ENCODE measurements around the gene ZNF639.
"Not testable (repeated sequence)": the region's sequence is repeated elsewhere in the genome, so short reads cannot be mapped to it uniquely, and the experiment has no call there.

ZNF639 gene, protein sequence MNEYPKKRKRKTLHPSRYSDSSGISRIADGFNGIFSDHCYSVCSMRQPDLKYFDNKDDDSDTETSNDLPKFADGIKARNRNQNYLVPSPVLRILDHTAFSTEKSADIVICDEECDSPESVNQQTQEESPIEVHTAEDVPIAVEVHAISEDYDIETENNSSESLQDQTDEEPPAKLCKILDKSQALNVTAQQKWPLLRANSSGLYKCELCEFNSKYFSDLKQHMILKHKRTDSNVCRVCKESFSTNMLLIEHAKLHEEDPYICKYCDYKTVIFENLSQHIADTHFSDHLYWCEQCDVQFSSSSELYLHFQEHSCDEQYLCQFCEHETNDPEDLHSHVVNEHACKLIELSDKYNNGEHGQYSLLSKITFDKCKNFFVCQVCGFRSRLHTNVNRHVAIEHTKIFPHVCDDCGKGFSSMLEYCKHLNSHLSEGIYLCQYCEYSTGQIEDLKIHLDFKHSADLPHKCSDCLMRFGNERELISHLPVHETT

DNA sequence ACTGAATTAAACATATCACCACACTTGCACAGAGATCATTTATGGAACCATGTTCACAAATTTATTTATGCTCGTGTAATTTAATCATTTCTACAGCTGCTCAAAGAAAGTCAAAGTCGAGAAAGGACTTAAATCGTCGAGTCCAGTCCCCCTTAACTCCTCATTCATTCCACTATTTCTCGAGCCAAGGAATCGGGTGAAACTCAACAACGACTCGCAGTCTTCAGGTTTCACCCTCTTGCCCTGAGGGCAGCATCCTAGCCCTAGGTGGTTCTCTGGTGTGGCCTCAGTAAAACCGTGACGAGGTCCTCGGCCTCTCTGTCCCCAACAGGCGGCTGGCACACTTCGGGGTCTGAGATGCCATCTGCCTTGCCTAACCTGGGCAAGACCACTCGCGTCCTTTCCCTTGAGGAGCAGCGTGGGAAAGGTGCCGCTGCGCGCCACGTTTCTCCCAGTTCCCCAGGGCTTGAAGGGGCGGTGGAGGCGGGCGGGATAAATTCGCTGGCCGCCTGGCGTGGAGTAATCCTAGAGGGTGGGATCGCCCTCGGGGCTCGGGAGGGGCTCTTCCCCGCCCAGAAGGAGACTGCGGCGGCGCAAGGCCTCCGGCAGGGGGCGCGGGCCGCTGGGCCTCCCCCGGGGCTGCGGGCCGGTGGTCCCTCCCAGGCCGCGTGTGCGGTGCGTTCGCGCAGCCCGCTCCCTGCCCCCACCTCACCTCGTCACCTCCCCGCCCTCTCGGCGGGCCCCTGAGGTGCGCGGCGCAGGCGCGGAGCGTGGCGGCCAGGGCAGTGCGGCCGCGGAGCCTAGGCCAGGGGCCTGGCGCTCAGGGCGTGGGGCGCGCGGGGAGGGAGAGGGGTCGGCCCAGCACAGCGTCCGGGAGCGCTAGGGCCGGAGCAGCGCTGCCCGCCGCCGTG, at the start of gene ZNF639:
TSS of gene ZNF639 (plus strand) at position 746 of the 911 bp plus-strand sequence. CDS start 5,263 bp downstream, outside the sequence.
- Mint-ChIP-seq H3K27ac (peak within 1 kb of the TSS; percentile 91), H3K4me1 (peaks cover 35% of the 10 kb centered on the region)

DNA sequence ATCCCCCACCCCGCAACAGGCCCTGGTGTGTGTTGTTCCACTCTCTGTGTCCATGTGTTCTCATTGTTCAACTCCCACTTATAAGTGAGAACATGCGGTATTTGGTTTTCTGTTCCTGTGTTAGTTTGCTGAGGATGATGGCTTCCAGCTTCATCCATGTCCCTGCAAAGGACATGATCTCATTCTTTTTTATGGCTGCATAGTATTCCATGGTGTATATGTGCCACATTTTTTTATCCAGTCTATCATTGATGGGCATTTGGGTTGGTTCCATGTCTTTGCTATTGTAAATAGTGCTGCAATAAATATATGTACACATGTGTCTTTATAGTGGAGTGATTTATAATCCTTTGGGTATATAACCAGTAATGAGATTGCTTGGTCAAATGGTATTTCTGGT, 48.4 kb upstream of the ZNF639 start:
- H3K4me1 Mint-ChIP-seq; ATAC-seq; H3K36me3 Mint-ChIP-seq; H3K27ac Mint-ChIP-seq; DNase-seq (ENCODE audit: low spot score in 2 of 2); H3K4me3 Mint-ChIP-seq; H3K9me3 Mint-ChIP-seq: not testable (repeated sequence)

More for the DNA sequence above, at the start of gene ZNF639:
- peak; percentile 90 for ATAC-seq
- peak; percentile 80 to 90 for DNase-seq (ENCODE audit: low spot score in 2 of 2)
- H3K9me3 Mint-ChIP-seq: no peaks in the 10 kb centered on the region
- peak within 1 kb of the TSS; percentile 78 for H3K4me3 Mint-ChIP-seq
- H3K36me3 Mint-ChIP-seq: peaks cover 41% of the 10 kb centered on the region

DNA sequence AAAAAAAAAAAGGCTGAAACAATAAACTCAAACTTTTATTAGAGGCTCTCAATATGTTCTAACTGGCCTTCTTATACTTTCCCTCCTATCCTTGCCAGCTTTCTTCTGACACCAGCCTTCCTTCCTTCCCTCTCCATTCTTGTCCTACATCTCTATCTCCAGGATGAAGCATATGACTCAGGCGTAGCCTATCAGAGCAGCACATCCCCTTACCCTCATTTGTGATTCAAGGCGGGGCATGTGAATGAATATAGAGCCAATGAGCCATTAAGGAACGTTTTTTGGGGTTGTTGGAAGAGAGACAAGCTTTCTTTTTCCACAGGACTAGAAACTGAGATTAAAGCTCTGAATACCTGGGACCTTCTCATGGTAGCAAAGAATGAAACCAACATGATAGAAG, 46.8 kb upstream of the ZNF639 start:
- H3K4me3 Mint-ChIP-seq: no peak overlapping the region
- H3K27ac Mint-ChIP-seq: no peak overlapping the region
- DNase-seq (ENCODE audit: low spot score in 2 of 2) (no peak), ATAC-seq (no peak)
- H3K9me3 Mint-ChIP-seq: no peaks in the 10 kb centered on the region
- no peaks in the 10 kb centered on the region for H3K4me1 Mint-ChIP-seq
- no peaks in the 10 kb centered on the region for H3K36me3 Mint-ChIP-seq

DNA sequence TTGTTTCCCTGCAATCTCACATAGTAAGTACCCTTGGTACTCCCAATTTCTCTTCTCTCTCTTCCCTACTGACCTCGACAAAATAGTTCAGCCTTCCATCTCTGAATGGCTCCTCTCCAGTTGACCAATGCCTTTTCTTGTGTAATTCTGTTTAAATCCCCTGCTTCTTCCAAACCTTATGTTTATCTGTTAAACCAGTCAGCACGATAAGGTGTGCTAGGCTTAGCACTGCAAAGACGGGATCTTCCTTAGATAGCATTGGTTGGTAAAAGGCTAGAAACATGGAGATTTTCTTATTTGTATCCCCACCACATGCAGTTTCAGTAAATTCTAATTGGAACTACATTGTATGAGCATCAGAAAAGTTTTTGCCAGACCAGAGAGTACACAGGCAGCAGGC, 46.1 kb upstream of the ZNF639 start:
- no peaks in the 10 kb centered on the region for H3K36me3 Mint-ChIP-seq
- no peak overlapping the region for H3K27ac Mint-ChIP-seq
- H3K4me1 Mint-ChIP-seq: no peaks in the 10 kb centered on the region
- DNase-seq (ENCODE audit: low spot score in 2 of 2): no peak
- no peak for ATAC-seq
- H3K4me3 Mint-ChIP-seq: no peak overlapping the region
- no peaks in the 10 kb centered on the region for H3K9me3 Mint-ChIP-seq

DNA sequence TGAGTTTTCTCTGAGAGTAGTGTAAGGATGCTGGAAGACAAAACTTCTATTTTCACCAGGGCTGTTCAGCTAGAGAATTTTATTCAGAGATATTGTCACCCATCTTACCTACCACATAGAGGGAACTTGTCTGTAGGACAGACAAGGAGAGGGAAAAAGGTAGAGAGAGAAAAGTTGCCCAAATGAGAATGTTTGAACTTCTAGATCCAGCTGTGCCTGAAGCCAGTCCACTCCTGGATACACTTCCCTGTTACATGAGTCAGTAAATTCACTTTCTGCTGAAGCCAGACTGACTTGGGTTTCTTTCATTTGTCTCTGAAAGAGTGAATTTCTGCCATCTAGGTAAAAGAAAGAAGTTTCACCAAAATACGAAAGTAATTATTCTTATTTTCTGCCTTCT, 44.7 kb upstream of the ZNF639 start:
- Mint-ChIP-seq H3K27ac (no peak overlapping the region), H3K4me1 (no peaks in the 10 kb centered on the region), H3K9me3 (no peaks in the 10 kb centered on the region), H3K36me3 (no peaks in the 10 kb centered on the region), H3K4me3 (no peak overlapping the region)
- no peak for ATAC-seq
- no peak for DNase-seq (ENCODE audit: low spot score in 2 of 2)

DNA sequence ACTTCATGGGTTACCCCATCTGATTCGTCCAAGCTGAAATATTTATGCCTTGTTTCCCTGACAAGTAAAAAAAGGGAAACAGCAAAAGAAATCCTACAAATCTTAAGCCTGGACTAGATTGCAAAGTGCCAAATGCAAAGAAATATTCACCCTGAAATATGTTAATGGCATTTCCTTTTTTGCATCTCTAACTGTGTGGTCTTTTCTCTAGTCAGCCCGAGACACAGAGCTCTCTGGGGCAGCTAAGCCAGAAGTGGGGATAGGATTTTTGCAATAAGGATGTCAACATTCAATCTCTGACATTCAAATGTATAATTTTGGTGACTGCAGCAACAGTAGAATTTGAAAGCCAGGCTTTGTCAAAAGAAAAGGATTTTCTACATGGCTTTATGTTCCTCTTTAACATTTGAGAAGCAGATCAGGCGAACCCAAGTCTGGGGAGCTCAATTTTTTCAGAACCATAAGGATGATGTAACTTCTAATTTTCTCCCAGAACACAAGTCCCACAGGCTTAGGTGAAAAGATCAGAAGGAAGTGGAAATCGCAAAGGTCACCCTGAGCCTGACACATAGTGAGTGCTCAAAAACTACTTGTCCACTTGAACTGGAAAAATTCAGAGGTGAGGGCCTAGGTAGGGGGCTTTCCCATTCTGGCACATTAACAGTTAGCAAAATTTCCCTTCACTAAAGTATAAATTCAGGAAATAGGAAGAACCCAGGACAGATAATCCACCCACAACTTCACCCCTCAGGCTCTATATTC, 43.7 kb upstream of the ZNF639 start:
- Mint-ChIP-seq H3K4me3 (no peak overlapping the region), H3K4me1 (no peaks in the 10 kb centered on the region), H3K27ac (no peak overlapping the region), H3K9me3 (no peaks in the 10 kb centered on the region), H3K36me3 (no peaks in the 10 kb centered on the region)
- DNase-seq (ENCODE audit: low spot score in 2 of 2) (no peak), ATAC-seq (no peak)

DNA sequence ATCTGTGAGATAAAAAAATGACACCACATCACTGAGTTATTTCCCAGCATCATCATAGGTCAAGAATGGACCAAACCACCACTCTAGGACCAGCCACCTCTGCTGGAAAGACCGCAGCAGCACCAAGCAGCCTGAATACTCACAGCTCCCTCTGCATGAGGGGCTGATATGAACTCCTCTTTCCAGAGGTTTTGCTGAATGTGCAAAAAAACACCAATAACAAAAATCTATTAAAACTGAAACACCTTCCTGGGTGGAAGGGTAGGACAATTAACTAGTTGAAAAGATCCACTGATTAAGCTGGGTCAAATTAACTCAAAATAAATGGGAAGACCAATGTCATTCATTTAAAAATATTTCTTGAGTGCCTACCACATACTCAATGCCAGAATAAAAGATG, 43.0 kb upstream of the ZNF639 start:
- ATAC-seq (no peak), DNase-seq (ENCODE audit: low spot score in 2 of 2) (no peak)
- no peaks in the 10 kb centered on the region for H3K9me3 Mint-ChIP-seq
- no peak overlapping the region for H3K4me3 Mint-ChIP-seq
- H3K4me1 Mint-ChIP-seq: no peaks in the 10 kb centered on the region
- H3K36me3 Mint-ChIP-seq: no peaks in the 10 kb centered on the region
- H3K27ac Mint-ChIP-seq: no peak overlapping the region

DNA sequence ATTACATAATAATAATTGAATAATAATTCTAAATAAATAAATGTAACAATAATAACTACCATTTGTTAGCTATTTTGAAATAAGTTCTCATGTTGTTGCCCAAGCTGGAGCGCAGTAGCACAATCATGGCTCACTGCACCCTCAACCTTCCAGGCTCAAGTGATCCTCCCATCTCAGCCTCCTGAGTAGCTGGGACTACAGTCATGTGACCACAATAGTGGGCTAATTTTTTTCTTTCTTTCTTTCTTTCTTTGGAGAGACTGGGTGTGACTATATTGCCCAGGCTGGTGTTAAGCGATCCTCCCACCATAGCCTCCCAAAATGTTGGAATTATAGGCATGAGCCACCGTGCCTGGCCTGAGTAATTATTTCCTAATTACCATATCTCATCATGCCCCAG, 41.0 kb upstream of the ZNF639 start:
- no peaks in the 10 kb centered on the region for H3K36me3 Mint-ChIP-seq
- no peak overlapping the region for H3K4me3 Mint-ChIP-seq
- no peak overlapping the region for H3K27ac Mint-ChIP-seq
- H3K4me1 Mint-ChIP-seq: no peaks in the 10 kb centered on the region
- DNase-seq (ENCODE audit: low spot score in 2 of 2) (no peak), ATAC-seq (no peak)
- no peaks in the 10 kb centered on the region for H3K9me3 Mint-ChIP-seq

DNA sequence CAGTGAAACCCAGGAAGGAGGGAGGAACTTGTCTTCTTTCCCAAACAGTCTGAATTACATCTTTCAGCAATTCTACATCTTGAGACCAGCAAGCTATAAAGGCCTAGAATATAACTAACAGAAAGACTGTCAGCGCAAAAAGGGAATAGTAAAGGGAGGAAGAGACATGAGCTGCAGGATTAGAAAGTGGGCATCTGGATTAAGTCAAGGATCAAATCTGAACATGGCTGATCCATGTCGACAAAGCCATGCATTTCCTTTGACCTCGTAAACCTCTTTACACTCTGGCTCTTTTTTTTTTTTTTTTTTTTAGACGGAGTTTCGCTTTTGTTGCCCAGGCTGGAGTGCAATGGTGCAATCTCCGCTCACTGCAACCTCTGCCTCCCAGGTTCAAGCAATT, 36.5 kb upstream of the ZNF639 start:
- DNase-seq (ENCODE audit: low spot score in 2 of 2): no peak
- Mint-ChIP-seq H3K4me1 (no peaks in the 10 kb centered on the region), H3K36me3 (no peaks in the 10 kb centered on the region), H3K9me3 (no peaks in the 10 kb centered on the region), H3K27ac (no peak overlapping the region), H3K4me3 (no peak overlapping the region)
- ATAC-seq: no peak

DNA sequence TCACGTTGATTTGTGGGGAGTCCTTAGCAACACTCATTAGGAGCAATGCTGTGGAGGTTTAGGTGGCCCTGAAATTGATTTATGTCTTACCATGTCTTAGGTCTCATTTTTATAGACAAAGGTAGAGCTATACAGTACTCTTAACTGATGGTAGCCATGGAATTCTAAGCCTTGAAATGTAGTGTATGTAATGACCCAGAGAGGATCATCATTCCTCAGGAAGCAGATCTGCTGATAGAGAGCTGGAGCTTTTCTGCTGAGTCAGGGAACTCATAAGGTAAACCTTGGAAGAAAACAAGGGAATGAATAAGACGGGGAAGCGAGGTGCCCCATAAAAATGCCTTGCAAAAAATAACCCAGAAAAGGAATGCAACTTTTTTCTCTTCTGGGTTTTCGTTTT, 34.0 kb upstream of the ZNF639 start:
- no peaks in the 10 kb centered on the region for H3K9me3 Mint-ChIP-seq

DNA sequence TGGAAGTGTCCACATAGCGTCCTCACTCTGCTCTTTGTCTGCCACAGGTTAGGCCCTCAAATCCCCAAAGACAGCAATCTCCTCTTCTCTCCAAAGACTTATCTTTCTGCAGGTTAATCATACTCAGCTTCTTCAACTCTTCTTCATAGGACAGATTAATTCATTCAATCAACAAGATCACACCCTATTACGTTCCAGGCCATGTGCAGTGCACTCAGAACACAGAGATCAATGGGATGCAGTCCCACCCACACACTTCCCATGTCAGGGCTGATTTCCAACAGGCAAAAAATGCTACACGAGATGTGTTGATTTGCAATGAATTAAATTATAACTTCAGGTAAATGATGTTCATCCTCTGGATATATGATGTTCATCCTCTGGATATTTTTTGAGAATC, 33.5 kb upstream of the ZNF639 start:
- no peaks in the 10 kb centered on the region for H3K36me3 Mint-ChIP-seq
- no peak overlapping the region for H3K27ac Mint-ChIP-seq
- H3K9me3 Mint-ChIP-seq: no peaks in the 10 kb centered on the region
- no peak for DNase-seq (ENCODE audit: low spot score in 2 of 2)
- no peaks in the 10 kb centered on the region for H3K4me1 Mint-ChIP-seq
- no peak for ATAC-seq
- H3K4me3 Mint-ChIP-seq: no peak overlapping the region

More for the DNA sequence above, 34.0 kb upstream of the ZNF639 start:
- Mint-ChIP-seq H3K4me1 (no peaks in the 10 kb centered on the region), H3K27ac (no peak overlapping the region), H3K36me3 (no peaks in the 10 kb centered on the region), H3K4me3 (no peak overlapping the region)
- DNase-seq (ENCODE audit: low spot score in 2 of 2): no peak
- no peak for ATAC-seq

DNA sequence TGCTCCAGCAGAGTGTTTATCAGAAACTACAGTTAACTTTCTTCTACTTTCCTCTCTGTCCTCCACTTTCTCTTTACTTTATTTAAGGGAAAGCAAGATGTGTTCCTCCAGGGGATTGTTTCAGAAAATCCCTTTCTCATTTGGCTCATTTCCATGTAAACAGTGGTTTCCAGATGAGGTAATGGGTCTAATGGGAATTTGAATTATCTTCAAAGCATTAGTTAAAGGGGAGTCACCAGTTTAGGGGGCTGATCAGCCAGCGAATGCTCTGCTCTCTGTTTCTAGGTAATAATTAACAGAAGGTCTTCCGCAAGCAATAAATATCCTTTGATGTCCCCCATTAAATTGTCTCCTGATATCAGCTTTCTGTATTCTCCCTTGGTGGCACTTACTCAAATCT, 30.4 kb upstream of the ZNF639 start:
- ATAC-seq (no peak), DNase-seq (ENCODE audit: low spot score in 2 of 2) (no peak)
- H3K9me3 Mint-ChIP-seq: no peaks in the 10 kb centered on the region
- no peak overlapping the region for H3K27ac Mint-ChIP-seq
- no peaks in the 10 kb centered on the region for H3K36me3 Mint-ChIP-seq
- H3K4me3 Mint-ChIP-seq: no peak overlapping the region
- H3K4me1 Mint-ChIP-seq: no peaks in the 10 kb centered on the region

DNA sequence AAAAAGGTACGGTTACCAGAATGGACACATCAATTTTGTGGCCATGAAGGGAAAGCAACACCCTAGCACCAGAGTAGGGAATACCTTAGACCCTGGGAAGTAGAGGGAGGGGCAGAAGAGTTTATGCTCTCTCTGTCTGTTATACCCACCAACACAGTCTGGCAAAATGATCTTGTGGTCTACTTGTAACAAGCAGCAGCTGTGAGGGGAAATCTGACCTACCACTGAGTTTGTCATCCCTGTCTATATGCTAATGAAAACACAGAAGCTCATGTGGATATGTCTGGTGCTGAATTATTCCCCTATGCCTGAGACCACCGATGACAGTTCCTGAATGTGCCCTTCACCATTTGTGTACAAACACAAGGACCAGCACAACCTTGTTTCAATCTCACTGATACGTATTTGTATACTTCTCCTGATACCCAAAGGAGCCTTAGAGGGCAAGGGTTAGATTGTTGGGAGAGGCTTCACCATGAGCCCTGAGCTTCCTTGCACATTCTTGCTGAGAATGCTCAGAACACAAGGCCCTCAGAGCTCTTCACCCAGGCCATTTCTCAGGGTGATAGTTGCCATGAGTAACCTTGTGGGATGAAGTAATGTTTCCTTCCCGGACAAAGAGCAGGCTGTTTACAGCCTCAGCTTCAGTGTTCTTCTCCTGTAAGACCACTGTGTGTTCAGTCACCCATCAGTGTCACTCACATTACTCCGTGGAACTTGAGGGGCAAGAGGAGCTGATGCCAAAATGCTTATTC, 24.7 kb upstream of the ZNF639 start:
- ATAC-seq (no peak), DNase-seq (ENCODE audit: low spot score in 2 of 2) (no peak)
- Mint-ChIP-seq H3K4me1 (no peaks in the 10 kb centered on the region), H3K4me3 (no peak overlapping the region), H3K9me3 (no peaks in the 10 kb centered on the region), H3K27ac (no peak overlapping the region), H3K36me3 (no peaks in the 10 kb centered on the region)

DNA sequence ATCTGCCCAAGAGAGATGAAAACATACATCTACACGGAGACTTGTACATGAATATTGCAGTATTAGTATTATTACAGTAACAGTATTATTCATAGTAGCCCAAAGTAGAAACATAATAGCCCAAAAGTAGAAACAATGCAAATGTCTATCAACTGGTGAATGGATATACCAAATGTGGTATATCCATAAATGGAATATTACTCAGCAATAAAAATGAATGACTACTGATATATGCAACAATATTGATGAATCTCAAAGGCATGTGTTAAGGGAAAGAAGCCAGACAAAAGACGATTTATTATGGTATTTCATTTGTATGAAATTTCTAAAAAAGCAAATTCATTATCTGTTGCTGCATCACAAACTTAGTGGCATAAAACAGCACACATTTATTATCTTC, 23.5 kb upstream of the ZNF639 start:
- DNase-seq (ENCODE audit: low spot score in 2 of 2): no peak
- Mint-ChIP-seq H3K4me3 (no peak overlapping the region), H3K27ac (no peak overlapping the region), H3K9me3 (no peaks in the 10 kb centered on the region), H3K4me1 (no peaks in the 10 kb centered on the region), H3K36me3 (no peaks in the 10 kb centered on the region)
- ATAC-seq: no peak

Measured in stimulated activated effector memory CD8-positive, alpha-beta T cell treated with anti-CD3 and anti-CD28 coated beads, Interleukin-12 subunit alpha, Interleukin-12 subunit beta, amount 100 ng/mL, for 72 hours (primary cell).